ENCODE data around the gene RP2.

DNA sequence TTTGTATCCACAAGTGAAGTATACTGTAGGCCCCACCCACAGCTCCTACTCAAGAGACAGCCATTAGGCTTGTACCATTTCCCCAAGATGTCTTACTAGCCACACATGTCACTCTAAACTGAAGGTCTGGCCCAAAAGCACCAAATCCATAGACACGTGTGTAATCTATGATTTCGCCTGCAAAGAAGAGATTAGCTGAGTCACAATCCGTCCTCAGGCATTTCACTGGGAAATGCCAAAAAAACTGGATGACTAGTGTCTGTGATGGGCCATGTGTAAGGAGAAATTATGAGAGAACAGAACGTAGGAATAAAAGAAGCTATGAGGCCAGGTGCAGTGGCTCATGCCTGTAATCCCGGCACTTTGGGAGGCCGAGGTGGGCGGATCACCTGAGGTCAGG, 21.9 kb upstream of the RP2 start:
- no peak for TF ChIP-seq EZH2 (IDR thresholded peaks at IDR 0.05; ENCODE audit: insufficient read depth, poor library complexity, severe bottlenecking)
- TF ChIP-seq EZH2phosphoT487 (IDR thresholded peaks at IDR 0.05; ENCODE audit: insufficient read depth, low read depth): no peak

Measured in GM23248 (cell line).